A673 (cell line): ENCODE data around the gene FBXO48.

Experiments
- CTCF ChIP-seq: fragments of 300-800, 200-600 bp; sonication (generic); conservative IDR thresholded peaks from 2 replicates; pipeline ENCODE4 v1.5.1; 2017; ENCODE audit warnings: low read depth, mild to moderate bottlenecking, antibody characterized with exemption, low read length, moderate library complexity, mixed read lengths
- EZH2 ChIP-seq: fragments of 200-600 bp; sonication (generic); IDR thresholded peaks from 2 replicates; pipeline ENCODE4 v1.6.1; 2017; ENCODE audit warnings: borderline replicate concordance, low read depth, mild to moderate bottlenecking, mixed read lengths, antibody characterized with exemption, low read length; ENCODE audit not compliant: poor library complexity, severe bottlenecking

GRCh38 chr2:68432696-68433658 is 34.1 kb downstream of the FBXO48 start:
- TF ChIP-seq CTCF (no peak), EZH2 (no peak)
